ENCODE data around the gene ITGAL. TPM values are rescaled to one million over a fixed set of nuclear protein-coding genes. Genes with fewer than 3 reads are reported as not detected.

ITGAL gene
- total and polyA plus RNA-seq, 2 donors (not counting 3 experiments of a cell fraction or from before 2014, with no cell fraction given), result not detected

GRCh38 chr16:30562021-30562420, 89.5 kb downstream of the ITGAL start:
- H3K9me3 ChIP-seq (replicated peaks; ENCODE audit: control insufficient read depth, insufficient read depth, low read length), result no peaks in the 10 kb centered on the region
- ChIA-PET POLR2A (no interaction called here), CTCF (interaction anchor here (1.2 to 1.8 kb wide), 2 partner anchors 27 to 132 kb away, joined by 4 to 6 read pairs; partner anchors contain the start of genes DCTPP1 and ZNF747)
- H3K27ac ChIP-seq (ENCODE audit: insufficient read depth, low read depth, low read length), result no peak overlapping the region
- intact Hi-C loops (cut with micrococcal nuclease), result no loop called here
- dilution Hi-C loops (cut with MboI; ENCODE audit: extremely low pct_ligation_motif_present, low sequenced_read_pairs), result no loop called here
- no peak for FAIRE-seq
- TF ChIP-seq MYC (IDR thresholded peaks at IDR 0.05; ENCODE audit: low read depth, low read length) (no peak), EZH2 (IDR thresholded peaks at IDR 0.05; ENCODE audit: borderline replicate concordance, low read depth, low read length, severe bottlenecking) (no peak), JUN (IDR thresholded peaks at IDR 0.05; ENCODE audit: borderline replicate concordance, insufficient read depth, insufficient read length, low read depth) (no peak), POLR2A (IDR thresholded peaks at IDR 0.05; ENCODE audit: low read depth, low read length) (no peak), FOS (IDR thresholded peaks at IDR 0.05; ENCODE audit: borderline replicate concordance, insufficient read depth, low read length) (no peak), GATA2 (IDR thresholded peaks at IDR 0.05; ENCODE audit: insufficient read depth, insufficient read length, low read depth, low read length) (no peak), MAX (IDR thresholded peaks at IDR 0.05; ENCODE audit: insufficient read depth, insufficient read length) (no peak), CTCF (IDR thresholded peaks at IDR 0.05; ENCODE audit: extremely low read depth in 1 of 2, insufficient read depth in 1 of 2, low read depth in 1 of 2, low read length in 2 of 2) (no peak), POLR2AphosphoS5 (IDR thresholded peaks at IDR 0.05; ENCODE audit: insufficient read depth, low read depth, low read length) (no peak)
- no peak overlapping the region for H2AFZ ChIP-seq (ENCODE audit: low read depth, low read length)
- H4K20me1 ChIP-seq (replicated peaks; ENCODE audit: control insufficient read depth, extremely low read depth, insufficient read depth, low read length), result no peaks in the 10 kb centered on the region
- no peak overlapping the region for H3K4me3 ChIP-seq (replicated peaks in 1 of 3; ENCODE audit: insufficient read depth in 1 of 3, low read depth in 1 of 3, low read length in 3 of 3)
- no TSS peak for BruUV-seq (replicated peaks)
- no peak overlapping the region for H3K9ac ChIP-seq (replicated peaks; ENCODE audit: extremely low read depth, insufficient read depth, low read length)
- H3K9me1 ChIP-seq (replicated peaks; ENCODE audit: control insufficient read depth, extremely low read depth, insufficient read depth, low read length), result no peaks in the 10 kb centered on the region
- no peaks in the 10 kb centered on the region for H3K36me3 ChIP-seq (ENCODE audit: control insufficient read depth in 2 of 2, extremely low read depth in 1 of 2, insufficient read depth in 2 of 2, low read length in 2 of 2)
- peaks cover 0 to 4% of the 10 kb centered on the region in 2 experiments for H3K27me3 ChIP-seq (ENCODE audit: control insufficient read depth in 2 of 2, insufficient read depth in 2 of 2, low read length in 2 of 2)
- H3K4me1 ChIP-seq (ENCODE audit: control insufficient read depth, extremely low read depth, insufficient read depth, low read length), result peaks cover 9% of the 10 kb centered on the region
- H3K79me2 ChIP-seq (ENCODE audit: control insufficient read depth, insufficient read depth, low read length), result peaks cover 9% of the 10 kb centered on the region
- H3K4me2 ChIP-seq (ENCODE audit: insufficient read depth, low read length), result no peak overlapping the region
- no peak for DNase-seq (ENCODE audit: low read depth, low spot score)

Data from endothelial cell of umbilical vein (primary cell).